ENCODE results near the gene OTUD5.

Gene OTUD5

GRCh38 chrX:48920718-48921104, 36.7 kb downstream of the OTUD5 start:
- ChIA-PET POLR2A (ENCODE audit: low non-redundant PET) (no interaction called here), CTCF (interaction anchor here (0.6 kb wide), 1 partner anchor 97 kb away, joined by 3 read pairs; no protein-coding TSS in a partner anchor)

GRCh38 chrX:48919947-48920717, 37.3 kb downstream of the OTUD5 start:
- DNase-seq (ENCODE audit: low spot score) = no peak
- no peak for TF ChIP-seq CTCF (conservative IDR thresholded peaks at IDR 0.05; ENCODE audit: low read depth)
- CTCF ChIA-PET = interaction anchor here (0.6 kb wide), 1 partner anchor 98 kb away, joined by 3 read pairs; no protein-coding TSS in a partner anchor
- POLR2A ChIA-PET (ENCODE audit: low non-redundant PET) = no interaction called here
- H3K27ac ChIP-seq = peak overlapping the region; percentile 85

More at GRCh38 chrX:48920718-48921104, 36.7 kb downstream of the OTUD5 start:
- no peak for DNase-seq (ENCODE audit: low spot score)
- TF ChIP-seq CTCF (conservative IDR thresholded peaks at IDR 0.05; ENCODE audit: low read depth) = no peak
- H3K27ac ChIP-seq = peak overlapping the region; percentile 85; the same call in 1 of the 2 replicates

DNA sequence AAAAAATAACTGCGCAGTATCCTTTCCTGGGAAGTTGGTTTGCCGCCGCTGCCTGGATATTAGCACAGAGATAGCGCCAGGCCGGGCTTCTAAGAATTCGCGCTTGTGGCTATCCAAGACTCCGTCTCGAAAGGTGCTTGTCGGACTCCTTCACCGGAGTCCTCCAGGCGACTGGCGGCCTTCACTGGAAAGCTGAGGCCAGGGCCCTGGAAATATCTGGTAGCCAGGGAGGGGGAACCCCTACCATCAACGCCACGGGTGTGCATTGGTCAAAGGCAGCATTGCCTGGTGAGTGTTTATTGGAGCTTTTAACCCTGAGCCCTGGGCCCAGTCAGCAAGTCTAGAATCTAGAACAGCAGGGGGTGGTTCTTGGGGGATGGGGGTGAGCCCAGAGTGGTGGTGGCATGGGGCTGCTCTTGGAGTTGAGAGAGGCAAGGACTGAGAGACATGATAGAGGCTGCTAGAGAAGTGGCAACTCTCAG, 38.0 kb downstream of the OTUD5 start:
- ChIA-PET CTCF (no interaction called here), POLR2A (ENCODE audit: low non-redundant PET) (no interaction called here)
- peak; percentile 8 for DNase-seq (ENCODE audit: low spot score)

GRCh38 chrX:48918643-48919340, 38.6 kb downstream of the OTUD5 start, which contains the start of gene PIM2:
TSS of gene PIM2 (minus strand) at chrX:48919024. CDS start at chrX:48918834, 190 bp downstream.
- TF ChIP-seq CTCF (conservative IDR thresholded peaks at IDR 0.05; ENCODE audit: low read depth) = no peak
- DNase-seq (ENCODE audit: low spot score) = peak; percentile 90
- POLR2A ChIA-PET (ENCODE audit: low non-redundant PET) = no interaction called here
- CTCF ChIA-PET = no interaction called here
- H3K27ac ChIP-seq = peak within 1 kb of the TSS; percentile 85

More for the DNA sequence above, 38.0 kb downstream of the OTUD5 start:
- peak overlapping the region; percentile 85 for H3K27ac ChIP-seq
- TF ChIP-seq CTCF (conservative IDR thresholded peaks at IDR 0.05; ENCODE audit: low read depth) = no peak

GRCh38 chrX:48918301-48918642, 39.1 kb downstream of the OTUD5 start:
- ChIA-PET CTCF (no interaction called here), POLR2A (ENCODE audit: low non-redundant PET) (interaction anchor here (0.6 kb wide), 1 partner anchor 36 kb away, joined by 3 read pairs; no protein-coding TSS in a partner anchor)
- peak overlapping the region; percentile 85 for H3K27ac ChIP-seq
- no peak for DNase-seq (ENCODE audit: low spot score)
- no peak for TF ChIP-seq CTCF (conservative IDR thresholded peaks at IDR 0.05; ENCODE audit: low read depth)

DNA sequence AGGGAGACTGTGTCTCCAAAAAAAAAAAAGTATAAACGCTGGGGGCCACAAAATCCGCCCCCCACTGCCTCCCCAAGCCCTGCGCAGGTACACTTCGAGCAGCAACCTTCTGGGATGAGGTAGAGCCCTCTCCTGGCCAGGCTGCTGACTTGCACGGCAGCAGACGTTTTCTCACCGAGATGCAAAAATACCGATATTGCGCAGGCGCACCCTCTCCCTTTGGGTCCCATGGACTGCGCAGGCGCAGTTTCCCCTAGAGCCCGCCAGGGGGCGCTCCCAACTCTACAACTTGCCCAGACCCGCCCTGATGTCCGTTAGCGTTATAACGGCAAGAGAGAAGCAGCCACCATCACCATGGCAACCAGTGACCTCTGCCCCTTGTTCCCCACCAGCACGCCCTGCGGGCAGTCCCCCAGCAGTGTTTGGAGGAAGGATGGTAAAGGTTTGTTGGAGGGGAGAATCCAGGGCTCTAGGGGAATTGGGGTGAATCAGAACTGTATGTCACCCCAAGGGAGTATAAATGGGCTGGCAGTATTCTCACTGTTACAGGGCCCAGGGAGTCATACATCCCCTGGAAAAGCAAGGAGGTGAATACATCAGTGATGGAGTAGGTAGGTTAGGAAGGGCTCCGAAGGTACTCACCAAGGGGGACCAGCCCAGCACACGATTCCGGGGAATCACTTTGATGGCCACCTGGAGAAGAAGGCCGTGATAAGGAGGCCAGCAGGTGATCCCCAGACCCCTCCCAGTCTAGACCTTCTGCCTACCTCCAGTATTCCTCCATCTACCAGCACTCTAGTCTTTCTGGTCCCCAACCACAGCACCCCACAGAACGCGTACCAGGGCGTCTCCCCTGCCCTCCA, 40.0 kb downstream of the OTUD5 start:
- TF ChIP-seq CTCF (conservative IDR thresholded peaks at IDR 0.05; ENCODE audit: low read depth) = peak; percentile 91
- peak; percentile 82 for DNase-seq (ENCODE audit: low spot score)
- peak overlapping the region; percentile 85 for H3K27ac ChIP-seq
- CTCF ChIA-PET = interaction anchor here (0.7 kb wide), 1 partner anchor 14 kb away, joined by 5 read pairs; no protein-coding TSS in a partner anchor
- POLR2A ChIA-PET (ENCODE audit: low non-redundant PET) = no interaction called here

Measured in RWPE1 (cell line).